ENCODE results near the gene ICE2.
"Not testable (repeated sequence)": the region's sequence is repeated elsewhere in the genome, so short reads cannot be mapped to it uniquely, and the experiment has no call there.

ICE2 gene

GRCh38 chr15:60442031-60442650 is 36.8 kb downstream of the ICE2 start:
- no peak for DNase-seq

- DNase-seq, result no peak
Measured at GRCh38 chr15:60441331-60441730, 37.6 kb downstream of the ICE2 start.

GRCh38 chr15:60438646-60439045 is 40.3 kb downstream of the ICE2 start:
- no peak for DNase-seq

- no peak for DNase-seq
Measured at GRCh38 chr15:60428935-60429334, 50.0 kb downstream of the ICE2 start.

GRCh38 chr15:60426870-60427508 is 52.0 kb downstream of the ICE2 start:
- DNase-seq, result no peak

GRCh38 chr15:60425461-60425860 is 53.5 kb downstream of the ICE2 start:
- DNase-seq, result no peak

- DNase-seq, result no peak
Measured at GRCh38 chr15:60424006-60424405, 54.9 kb downstream of the ICE2 start.

GRCh38 chr15:60423537-60423936 is 55.4 kb downstream of the ICE2 start:
- DNase-seq, result no peak

GRCh38 chr15:60421544-60421943 is 57.4 kb downstream of the ICE2 start:
- DNase-seq, result no peak

- no peak for DNase-seq
Measured at GRCh38 chr15:60420203-60420716, 58.7 kb downstream of the ICE2 start.

- no peak for DNase-seq
Measured at GRCh38 chr15:60419753-60420152, 59.2 kb downstream of the ICE2 start.

- DNase-seq, result no peak
Measured at GRCh38 chr15:60418096-60418495, 60.8 kb downstream of the ICE2 start.

- DNase-seq, result no peak
Measured at GRCh38 chr15:60417112-60417511, 61.8 kb downstream of the ICE2 start.

GRCh38 chr15:60416484-60416883 is 62.5 kb downstream of the ICE2 start:
- DNase-seq, result no peak

- no peak for DNase-seq
Measured at GRCh38 chr15:60414016-60414682, 64.8 kb downstream of the ICE2 start.

- no peak for DNase-seq
Measured at GRCh38 chr15:60413231-60413824, 65.6 kb downstream of the ICE2 start.

- not testable (repeated sequence) for DNase-seq
Measured at GRCh38 chr15:60412807-60413206, 66.1 kb downstream of the ICE2 start.

- no peak for DNase-seq
Measured at GRCh38 chr15:60411774-60412425, 67.0 kb downstream of the ICE2 start.

GRCh38 chr15:60410350-60410749 is 68.6 kb downstream of the ICE2 start:
- not testable (repeated sequence) for DNase-seq

- DNase-seq, result no peak
Measured at GRCh38 chr15:60408463-60408981, 70.4 kb downstream of the ICE2 start.

GRCh38 chr15:60407415-60407805 is 71.5 kb downstream of the ICE2 start:
- DNase-seq, result no peak

GRCh38 chr15:60406513-60407414 is 72.2 kb downstream of the ICE2 start:
- no peak for DNase-seq

Measured in activated CD8-positive, alpha-beta memory T cell treated with anti-CD3 and anti-CD28 coated beads, Interleukin-2, amount 50 U/mL, for 4 hours (primary cell).